Effector memory CD8-positive, alpha-beta T cell (primary cell): ENCODE data around the gene LRRC74B.
"Not testable (repeated sequence)": the region's sequence is repeated elsewhere in the genome, so short reads cannot be mapped to it uniquely, and the experiment has no call there.

ENCODE experiments used
- ATAC-seq: fragments of 150-1000 bp; cut with Tn5 transposase; replicated peaks from 2 replicates; pipeline ENCODE4 v1.10.0; 2021; ENCODE audit warnings: mild to moderate bottlenecking, moderate library complexity
- DNase-seq, 3 experiments: peaks; one replicate each; pipeline ENCODE4 v3.0.0; 2021
- H3K27ac Mint-ChIP-seq, 2 donors: one replicate each; pipeline ENCODE4 v1.8.0; 2022; ENCODE audit warnings: mild to moderate bottlenecking in 2 of 2, mixed read lengths in 2 of 2, moderate library complexity in 2 of 2
- H3K27me3 Mint-ChIP-seq, 2 donors: one replicate each; pipeline ENCODE4 v1.8.0; 2022; ENCODE audit warnings: mixed read lengths in 2 of 2
- H3K36me3 Mint-ChIP-seq: one replicate; pipeline ENCODE4 v1.8.0; 2022; ENCODE audit warnings: mild to moderate bottlenecking, moderate library complexity, mixed read lengths; ENCODE audit not compliant: insufficient read depth
- H3K4me1 Mint-ChIP-seq, 2 donors: one replicate each; pipeline ENCODE4 v1.8.0; 2022; ENCODE audit warnings: low read depth in 2 of 2, mixed read lengths in 2 of 2
- H3K4me3 Mint-ChIP-seq, 2 donors: one replicate each; pipeline ENCODE4 v1.8.0; 2022; ENCODE audit warnings: mild to moderate bottlenecking in 2 of 2, mixed read lengths in 2 of 2, moderate library complexity in 2 of 2
- H3K9me3 Mint-ChIP-seq, 2 donors: one replicate each; pipeline ENCODE4 v1.8.0; 2022; ENCODE audit warnings: mixed read lengths in 2 of 2

LRRC74B gene

DNA sequence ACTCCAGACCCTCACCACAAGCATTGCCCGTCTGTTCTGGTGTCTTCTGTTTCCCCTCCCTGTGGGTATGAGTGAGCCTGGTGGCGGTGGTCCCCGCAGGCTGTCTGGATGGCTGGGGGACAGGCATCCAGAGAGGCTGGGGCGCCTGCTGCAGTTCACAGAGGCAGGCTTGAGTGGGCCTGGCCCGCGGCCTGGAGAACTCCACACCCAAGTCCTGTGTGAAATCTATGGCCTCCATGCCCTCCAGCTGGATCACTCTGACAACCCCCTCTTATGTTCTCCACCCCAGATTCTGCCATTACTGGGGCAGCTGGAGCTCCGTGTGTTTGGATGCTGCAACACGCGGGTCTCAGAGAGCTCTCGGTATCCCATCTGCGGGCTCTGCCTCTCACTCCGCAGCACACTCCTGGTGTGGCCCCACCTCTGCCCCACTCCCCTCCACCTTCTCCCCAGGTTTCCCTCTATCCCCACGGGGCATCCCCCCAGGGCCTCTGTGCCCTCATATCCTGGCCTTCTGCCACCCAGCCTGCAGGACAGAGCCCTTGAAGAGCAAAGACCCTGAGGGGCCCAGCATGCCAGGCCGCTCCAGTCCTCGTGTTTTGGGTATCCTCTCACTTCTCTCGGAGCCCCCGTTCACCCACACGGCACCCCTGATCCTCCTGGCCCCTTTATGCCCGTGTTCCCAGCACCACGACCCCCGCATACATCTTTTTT lies 31.3 kb downstream of the LRRC74B start:
- Mint-ChIP-seq H3K27me3 (peaks cover 6 to 29% of the 10 kb centered on the region in 2 donors), H3K9me3 (no peaks in the 10 kb centered on the region), H3K27ac (no peak overlapping the region), H3K36me3 (peaks cover 3% of the 10 kb centered on the region), H3K4me3 (no peak overlapping the region), H3K4me1 (no peaks in the 10 kb centered on the region)
- ATAC-seq (no peak), DNase-seq (no peak)

GRCh38 chr22:21077884-21078508 lies 32.2 kb downstream of the LRRC74B start:
- Mint-ChIP-seq H3K36me3 (peaks cover 3% of the 10 kb centered on the region), H3K4me3 (no peak overlapping the region), H3K9me3 (no peaks in the 10 kb centered on the region), H3K27ac (no peak overlapping the region), H3K4me1 (no peaks in the 10 kb centered on the region), H3K27me3 (peaks cover 6 to 29% of the 10 kb centered on the region in 2 donors)
- ATAC-seq (no peak), DNase-seq (no peak)

DNA sequence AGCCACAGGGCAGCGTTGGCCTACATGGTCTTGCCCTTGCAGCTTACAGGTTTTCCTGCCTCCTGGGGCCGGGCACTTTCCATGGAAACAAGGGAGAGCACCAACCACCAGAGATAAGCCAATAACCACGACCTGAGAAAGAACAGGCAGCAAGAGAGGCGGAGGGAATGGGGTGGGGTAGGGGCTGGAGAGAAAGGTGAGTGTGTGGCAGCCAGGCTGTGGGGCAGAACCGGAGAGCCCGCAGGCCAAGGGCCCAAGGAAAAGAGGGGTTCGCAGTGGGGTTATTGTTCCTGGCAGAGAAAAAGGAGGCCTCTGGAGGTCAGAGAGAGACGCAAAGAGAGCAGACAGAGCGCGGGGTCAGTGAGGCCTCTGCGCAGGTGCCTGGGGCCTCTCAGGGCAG lies 33.2 kb downstream of the LRRC74B start:
- H3K4me1 Mint-ChIP-seq: no peaks in the 10 kb centered on the region
- DNase-seq (no peak), ATAC-seq (no peak)
- H3K27ac Mint-ChIP-seq: no peak overlapping the region
- no peaks in the 10 kb centered on the region for H3K9me3 Mint-ChIP-seq
- peaks cover 3% of the 10 kb centered on the region for H3K36me3 Mint-ChIP-seq
- H3K27me3 Mint-ChIP-seq: peaks cover 6 to 29% of the 10 kb centered on the region in 2 donors
- no peak overlapping the region for H3K4me3 Mint-ChIP-seq

DNA sequence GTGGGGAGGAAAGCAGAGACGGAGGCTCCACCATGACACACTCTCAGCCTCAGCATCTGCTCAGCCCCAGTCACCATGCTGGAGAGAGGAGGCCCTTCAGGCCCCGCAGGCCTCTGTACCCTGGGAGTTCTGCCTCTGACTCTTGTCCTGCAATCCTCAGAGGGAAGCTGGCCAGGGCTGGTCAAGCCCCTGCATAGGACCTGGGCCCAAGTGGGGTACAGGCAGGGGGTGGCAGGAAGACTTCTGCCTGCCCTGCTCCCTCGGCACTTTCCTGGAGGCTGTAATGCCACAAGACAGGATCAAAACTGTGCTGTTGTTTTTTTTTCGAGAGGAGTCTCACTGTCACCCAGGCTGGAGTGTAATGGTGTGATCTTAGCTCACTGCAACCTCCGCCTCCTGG lies 33.7 kb downstream of the LRRC74B start:
- H3K9me3 Mint-ChIP-seq: no peaks in the 10 kb centered on the region
- H3K4me3 Mint-ChIP-seq: no peak overlapping the region
- H3K27ac Mint-ChIP-seq: no peak overlapping the region
- H3K27me3 Mint-ChIP-seq: peaks cover 6 to 31% of the 10 kb centered on the region in 2 donors
- peaks cover 3% of the 10 kb centered on the region for H3K36me3 Mint-ChIP-seq
- DNase-seq: no peak
- no peaks in the 10 kb centered on the region for H3K4me1 Mint-ChIP-seq
- ATAC-seq: no peak

DNA sequence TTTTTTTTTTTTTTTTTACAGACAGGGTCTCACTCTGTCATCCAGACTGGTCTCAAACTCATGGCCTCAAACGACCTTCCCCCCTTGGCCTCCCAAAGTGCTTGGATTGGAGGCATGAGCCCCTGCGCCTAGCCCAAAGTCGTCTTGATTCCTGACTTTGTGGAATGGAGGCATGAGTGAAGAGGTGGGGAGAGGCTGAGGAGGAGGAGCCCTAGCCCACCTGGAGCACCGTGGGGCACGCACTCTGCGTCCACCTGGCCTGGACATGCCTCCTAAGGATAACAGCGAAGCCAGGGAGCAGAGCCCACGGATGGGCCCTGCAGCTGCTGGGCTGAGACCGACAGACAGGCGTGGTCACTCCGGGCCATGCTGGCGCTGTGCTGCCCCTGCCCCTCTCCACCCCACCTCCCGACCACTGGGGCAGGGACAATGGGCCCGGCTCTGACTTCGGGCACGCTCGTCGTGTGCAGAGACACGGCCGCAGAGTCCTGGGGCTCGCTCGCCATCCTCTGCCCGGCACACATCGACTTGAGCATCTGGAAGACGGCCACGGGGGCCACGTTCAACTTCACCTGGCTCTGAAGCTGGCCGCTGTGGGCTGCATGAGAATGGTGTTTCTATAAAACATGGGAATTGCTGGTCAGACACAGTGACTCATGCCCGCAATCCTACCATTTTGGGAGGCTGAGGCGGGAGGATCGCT lies 34.8 kb downstream of the LRRC74B start:
- Mint-ChIP-seq H3K27ac (no peak overlapping the region), H3K27me3 (peaks cover 6 to 38% of the 10 kb centered on the region in 2 donors), H3K4me3 (no peak overlapping the region), H3K36me3 (peaks cover 3% of the 10 kb centered on the region), H3K9me3 (no peaks in the 10 kb centered on the region), H3K4me1 (no peaks in the 10 kb centered on the region)
- ATAC-seq (no peak), DNase-seq (no peak)

DNA sequence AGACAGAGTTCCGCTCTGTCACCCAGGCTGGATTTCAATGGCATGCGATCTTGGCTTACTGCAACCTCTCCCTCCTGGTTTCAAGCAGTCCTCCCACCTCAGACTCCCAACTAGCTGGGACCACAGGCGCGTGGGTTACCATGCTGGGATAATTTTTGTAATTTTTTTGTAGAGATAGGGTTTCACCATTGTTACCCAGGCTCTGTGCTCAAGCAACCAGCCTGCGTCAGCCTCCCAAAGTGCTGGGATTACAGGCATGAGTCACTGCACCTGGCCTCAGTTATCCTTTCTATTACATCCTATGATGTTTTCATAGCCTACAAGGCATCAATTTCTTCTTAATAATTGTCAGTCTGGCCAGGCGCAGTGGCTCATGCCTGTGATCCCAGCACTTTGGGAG lies 36.5 kb downstream of the LRRC74B start:
- no peak overlapping the region for H3K27ac Mint-ChIP-seq
- H3K4me1 Mint-ChIP-seq: no peaks in the 10 kb centered on the region
- H3K27me3 Mint-ChIP-seq: peaks cover 6 to 29% of the 10 kb centered on the region in 2 donors
- H3K36me3 Mint-ChIP-seq: no peaks in the 10 kb centered on the region
- H3K9me3 Mint-ChIP-seq: no peaks in the 10 kb centered on the region
- ATAC-seq (no peak), DNase-seq (no peak)
- H3K4me3 Mint-ChIP-seq: no peak overlapping the region

- peaks cover 0 to 9% of the 10 kb centered on the region in 2 donors for H3K27me3 Mint-ChIP-seq
- no peak overlapping the region for H3K4me3 Mint-ChIP-seq
- H3K9me3 Mint-ChIP-seq: no peaks in the 10 kb centered on the region
- no peaks in the 10 kb centered on the region for H3K36me3 Mint-ChIP-seq
- no peaks in the 10 kb centered on the region for H3K4me1 Mint-ChIP-seq
- ATAC-seq (no peak), DNase-seq (no peak)
- no peak overlapping the region for H3K27ac Mint-ChIP-seq
These were observed 41.4 kb downstream of the LRRC74B start for GRCh38 chr22:21087119-21087518.

DNA sequence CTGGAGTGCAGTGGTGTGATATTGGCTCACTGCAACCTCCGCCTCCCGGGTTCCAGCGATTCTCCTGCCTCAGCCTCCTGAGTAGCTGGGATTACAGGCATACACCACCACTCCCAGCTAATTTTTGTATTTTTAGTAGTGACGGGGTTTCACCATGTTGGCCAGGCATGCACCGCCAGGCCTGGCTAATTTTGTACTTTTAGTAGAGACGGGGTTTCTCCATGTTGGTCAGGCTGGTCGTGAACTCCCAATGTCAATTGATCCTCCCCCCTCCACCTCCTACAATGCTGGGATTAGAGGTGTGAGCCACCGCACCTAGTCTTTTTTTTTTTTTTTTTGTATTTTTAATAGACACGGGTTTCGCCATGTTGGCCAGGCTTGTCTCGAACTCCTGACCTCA lies 42.2 kb downstream of the LRRC74B start:
- H3K36me3 Mint-ChIP-seq: not testable (repeated sequence)

GRCh38 chr22:21091220-21091619 lies 45.5 kb downstream of the LRRC74B start:
- not testable (repeated sequence) for DNase-seq, H3K4me1 Mint-ChIP-seq, H3K27ac Mint-ChIP-seq, H3K9me3 Mint-ChIP-seq, ATAC-seq, H3K4me3 Mint-ChIP-seq, H3K27me3 Mint-ChIP-seq, H3K36me3 Mint-ChIP-seq

More for the DNA sequence above, 42.2 kb downstream of the LRRC74B start:
- DNase-seq, H3K4me1 Mint-ChIP-seq, H3K9me3 Mint-ChIP-seq, H3K27me3 Mint-ChIP-seq, H3K27ac Mint-ChIP-seq, H3K4me3 Mint-ChIP-seq, ATAC-seq: not testable (repeated sequence)

DNA sequence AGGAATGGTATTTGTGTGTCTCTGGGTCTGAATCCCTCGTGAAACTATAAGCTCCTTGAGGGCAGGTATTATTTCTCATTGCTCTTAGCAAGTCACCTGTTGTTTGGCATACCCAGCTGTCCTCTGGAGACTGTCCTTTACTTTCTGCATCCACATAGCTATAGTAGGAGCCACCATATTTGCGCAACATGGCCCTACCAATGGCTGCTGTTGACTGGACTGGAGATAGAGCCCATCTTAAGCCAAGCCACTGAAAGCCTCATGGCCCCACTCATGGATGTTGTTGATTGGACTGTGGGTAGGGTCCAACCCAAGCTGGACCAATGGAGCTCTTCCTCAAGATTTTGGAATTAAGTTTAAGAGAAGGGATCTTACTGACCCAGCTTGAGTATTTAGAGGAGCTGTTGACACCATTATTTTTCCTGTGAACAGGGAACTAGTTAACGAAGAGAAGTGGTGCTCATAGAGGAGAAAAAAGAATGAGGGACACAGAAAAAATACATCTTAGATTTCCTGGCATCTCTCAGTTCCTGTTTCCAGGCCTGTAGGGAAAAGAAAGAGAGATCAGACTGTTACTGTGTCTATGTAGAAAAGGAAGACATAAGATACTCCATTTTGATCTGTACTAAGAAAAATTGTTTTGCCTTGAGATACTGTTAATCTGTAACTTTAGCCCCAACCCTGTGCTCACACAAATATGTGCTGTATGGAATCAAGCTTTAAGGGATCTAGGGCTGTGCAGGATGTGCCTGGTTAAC lies 47.2 kb downstream of the LRRC74B start:
- H3K27me3 Mint-ChIP-seq: peaks cover 3% of the 10 kb centered on the region in 2 donors
- DNase-seq (no peak), ATAC-seq (no peak)
- H3K27ac Mint-ChIP-seq: no peak overlapping the region
- H3K36me3 Mint-ChIP-seq: peaks cover 2% of the 10 kb centered on the region
- no peaks in the 10 kb centered on the region for H3K4me1 Mint-ChIP-seq
- H3K9me3 Mint-ChIP-seq: no peaks in the 10 kb centered on the region
- H3K4me3 Mint-ChIP-seq: no peak overlapping the region

DNA sequence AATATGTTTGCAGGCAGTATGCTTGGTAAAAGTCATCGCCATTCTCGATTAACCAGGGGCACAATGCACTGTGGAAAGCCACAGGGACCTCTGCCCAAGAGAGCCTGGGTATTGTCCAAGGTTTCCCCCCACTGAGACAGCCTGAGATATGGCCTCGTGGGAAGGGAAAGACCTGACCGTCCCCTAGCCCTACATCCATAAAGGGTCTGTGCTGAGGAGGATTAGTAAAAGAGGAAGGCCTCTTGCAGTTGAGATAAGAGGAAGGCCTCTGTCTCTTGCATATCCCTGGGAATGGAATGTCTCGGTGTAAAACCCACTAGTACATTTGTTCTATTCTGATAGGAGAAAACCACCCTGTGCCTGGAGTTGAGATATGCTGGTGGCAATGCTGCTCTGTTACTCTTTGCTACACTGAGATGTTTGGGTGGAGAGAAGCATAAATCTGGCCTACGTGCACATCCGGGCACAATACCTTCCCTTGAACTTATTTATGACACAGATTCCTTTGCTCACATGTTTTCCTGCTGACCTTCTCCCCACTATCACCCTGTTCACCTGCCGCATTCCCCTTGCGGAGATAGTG lies 47.9 kb downstream of the LRRC74B start:
- not testable (repeated sequence) for ATAC-seq, H3K4me3 Mint-ChIP-seq, DNase-seq, H3K4me1 Mint-ChIP-seq, H3K27me3 Mint-ChIP-seq, H3K27ac Mint-ChIP-seq, H3K36me3 Mint-ChIP-seq, H3K9me3 Mint-ChIP-seq

GRCh38 chr22:21094911-21095772 lies 49.4 kb downstream of the LRRC74B start:
- no peak for ATAC-seq

More at GRCh38 chr22:21094911-21095772, 49.4 kb downstream of the LRRC74B start:
- Mint-ChIP-seq H3K27ac (no peak overlapping the region), H3K27me3 (peaks cover 15 to 23% of the 10 kb centered on the region in 2 donors), H3K4me3 (no peak overlapping the region), H3K4me1 (no peaks in the 10 kb centered on the region), H3K36me3 (peaks cover 8% of the 10 kb centered on the region), H3K9me3 (no peaks in the 10 kb centered on the region)
- no peak for DNase-seq
